ENCODE results near the gene DCTD.

DCTD gene

DNA sequence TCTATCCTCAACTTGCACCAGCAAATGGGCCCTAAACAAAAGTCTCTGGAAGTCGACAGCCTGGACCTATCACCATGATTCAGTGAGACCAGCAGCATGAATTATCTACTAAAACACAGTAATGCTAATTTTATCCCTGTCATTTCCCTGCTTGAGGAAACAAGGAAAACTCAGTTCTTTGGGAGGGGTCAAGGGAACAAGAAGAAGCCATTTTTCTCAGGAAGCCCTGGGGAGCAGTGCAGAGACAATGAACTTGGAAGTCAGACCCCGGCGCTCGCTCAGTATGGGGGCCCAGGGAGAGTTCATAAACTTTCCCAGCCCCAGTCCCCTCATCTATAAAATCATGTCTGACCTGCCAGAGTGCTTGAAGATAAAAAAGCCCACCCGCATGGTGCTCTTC lies 50.4 kb downstream of the DCTD start:
- no peak for DNase-seq

DNA sequence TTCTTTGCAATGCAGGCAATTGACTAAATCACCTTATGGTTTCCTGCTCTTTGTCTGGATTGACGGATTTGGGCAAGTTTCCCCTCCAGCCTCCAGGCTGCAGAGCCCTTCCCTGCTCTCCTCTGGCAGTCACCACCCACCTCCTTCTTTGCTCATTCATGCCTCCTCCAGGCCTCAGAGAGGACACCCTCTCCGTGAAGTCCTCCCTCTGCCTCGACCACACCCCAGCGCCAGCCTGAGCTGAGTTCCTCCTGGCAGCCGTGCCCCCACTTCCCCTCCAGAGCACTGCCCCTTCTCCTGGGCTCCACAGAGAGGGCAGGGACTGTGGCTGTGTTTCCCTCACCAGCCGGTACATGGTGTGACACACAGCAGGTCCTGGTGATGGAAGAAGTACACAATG lies 53.7 kb downstream of the DCTD start:
- DNase-seq = no peak

DNA sequence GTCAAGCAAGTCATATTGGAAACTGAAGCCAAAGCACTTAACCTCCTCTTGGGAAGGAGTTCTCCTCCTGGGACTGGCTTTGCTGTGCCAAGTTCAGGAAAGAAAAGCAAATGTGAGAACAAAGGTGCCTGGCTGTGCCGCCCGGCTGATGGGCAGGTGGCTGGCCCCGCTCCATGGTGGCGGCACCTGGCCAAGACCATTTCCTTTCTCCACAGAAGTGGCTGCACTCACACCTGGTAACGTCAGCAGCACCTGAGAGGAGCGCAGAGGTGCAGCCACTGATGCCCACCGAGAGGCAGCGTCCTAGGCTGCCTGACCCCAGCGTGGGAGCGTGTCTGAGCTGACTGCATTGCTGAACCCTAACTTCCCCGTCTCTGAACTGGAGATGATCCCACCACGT lies 54.3 kb downstream of the DCTD start:
- no peak for DNase-seq

DNA sequence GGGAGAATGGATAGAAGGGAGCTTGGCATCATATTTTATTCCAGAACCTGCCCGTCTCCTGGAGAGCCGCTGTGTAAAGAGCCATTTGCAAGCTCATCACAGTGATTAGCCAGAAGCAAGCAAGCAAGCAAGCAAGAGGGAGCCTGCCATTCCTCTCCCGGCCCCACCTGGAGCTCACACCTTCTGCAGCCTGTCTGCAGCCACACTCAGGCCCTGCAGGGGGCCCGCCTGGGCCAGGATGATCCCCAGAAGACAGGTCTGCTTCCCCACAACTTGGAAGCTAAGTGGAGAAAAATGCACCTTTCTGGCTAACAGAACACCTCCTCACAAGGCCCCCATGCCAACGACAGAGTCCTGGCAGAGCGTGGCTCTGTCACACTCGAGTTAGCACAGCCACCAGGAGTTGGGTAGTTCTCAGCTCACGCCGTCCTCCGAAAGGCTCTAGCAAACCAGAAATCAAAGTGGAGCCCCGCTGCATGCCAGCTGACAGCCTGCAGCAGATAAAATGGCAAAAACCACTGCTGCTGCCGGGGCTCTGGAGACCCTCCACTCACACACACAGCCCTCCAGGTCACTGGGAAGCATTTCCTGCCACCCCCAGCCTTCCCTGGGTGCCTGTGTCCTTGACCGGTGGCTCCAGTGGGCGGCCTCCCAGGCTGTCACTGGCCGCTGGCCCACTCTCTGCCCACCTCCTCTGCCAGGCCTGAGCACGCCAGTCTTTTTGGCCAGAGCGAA lies 54.9 kb downstream of the DCTD start:
- DNase-seq = no peak

DNA sequence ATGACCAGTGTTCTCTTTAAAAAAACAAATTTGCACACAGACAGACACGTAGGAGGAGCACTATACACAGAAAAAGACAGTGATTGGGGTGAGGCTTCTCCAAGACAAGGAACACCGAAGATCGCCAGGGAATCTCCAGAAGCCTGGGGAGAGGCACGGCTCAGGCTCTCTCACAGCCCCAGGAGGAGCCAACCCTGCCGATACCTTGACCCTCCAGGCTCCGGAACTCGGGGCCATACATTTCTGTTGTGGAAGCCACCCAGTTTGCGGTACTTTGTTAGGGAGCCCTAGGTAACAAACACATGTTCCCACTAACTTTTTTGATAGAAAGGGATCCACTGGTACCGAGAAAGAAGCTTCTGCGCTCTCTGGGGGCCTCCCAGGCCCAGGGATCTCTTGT lies 55.8 kb downstream of the DCTD start:
- DNase-seq = no peak

DNA sequence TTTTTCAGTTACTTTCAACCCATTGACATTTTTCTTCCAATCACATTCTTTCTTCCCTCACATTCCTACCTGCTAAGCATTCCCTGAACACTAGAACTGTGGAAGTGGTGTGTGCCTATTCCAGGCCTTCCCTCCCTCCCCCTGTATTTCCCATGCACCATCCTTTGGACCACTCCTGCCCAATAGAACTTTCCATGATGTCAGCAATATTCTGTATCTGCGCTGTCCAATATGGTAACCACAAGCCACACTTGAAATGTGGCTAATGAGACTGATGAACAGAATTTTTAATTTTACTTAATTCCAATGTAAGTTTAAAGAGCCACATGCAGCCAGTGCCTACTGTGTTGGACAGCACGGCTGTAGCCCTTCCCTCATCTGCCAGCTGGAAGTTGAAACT lies 57.5 kb downstream of the DCTD start:
- DNase-seq = no peak

GRCh38 chr4:182858711-182859110 lies 58.5 kb downstream of the DCTD start:
- no peak for DNase-seq

- DNase-seq = no peak
Observed at GRCh38 chr4:182856862-182857261, 60.3 kb downstream of the DCTD start.

- no peak for DNase-seq
Observed at GRCh38 chr4:182855877-182856276, 61.3 kb downstream of the DCTD start.

DNA sequence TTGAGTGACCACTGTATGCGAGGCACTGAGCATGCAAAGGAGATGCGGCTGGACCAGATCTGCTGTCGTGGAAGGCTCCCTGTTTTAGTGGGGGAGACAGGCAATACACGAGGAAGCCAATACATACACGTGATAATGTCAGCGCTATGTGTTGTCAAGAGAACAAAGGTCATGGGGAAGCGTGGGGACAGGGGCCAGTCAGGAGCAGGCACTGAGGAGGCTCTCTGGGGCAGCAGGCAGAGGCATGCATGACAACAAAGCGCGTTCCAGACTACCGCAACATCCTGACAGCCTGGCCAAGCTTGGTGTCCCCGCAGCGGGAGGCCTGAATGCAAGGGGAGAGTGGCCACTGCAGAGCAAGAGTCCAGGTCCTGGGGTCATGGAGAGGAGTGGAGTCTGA lies 61.9 kb downstream of the DCTD start:
- DNase-seq = no peak

GRCh38 chr4:182854466-182854865 lies 62.7 kb downstream of the DCTD start:
- no peak for DNase-seq

- DNase-seq = no peak
Observed at GRCh38 chr4:182853731-182854330, 63.4 kb downstream of the DCTD start.

DNA sequence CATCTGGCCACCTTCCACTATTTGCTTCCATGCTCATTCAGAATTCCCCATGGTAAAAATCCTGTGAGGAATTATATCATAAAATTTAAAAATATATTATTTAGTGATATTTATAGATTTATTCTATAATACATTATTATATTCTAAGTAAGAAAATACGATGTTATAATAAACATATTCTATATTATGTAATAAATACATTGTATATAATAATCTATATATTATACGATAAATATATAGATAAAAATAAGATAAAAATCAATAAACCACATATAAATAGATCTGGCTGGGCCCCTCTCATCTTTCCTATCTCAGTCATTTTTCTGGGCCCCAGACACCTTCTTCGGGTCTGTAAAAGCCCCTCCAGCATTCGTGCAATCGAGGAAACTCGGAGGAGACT lies 68.5 kb downstream of the DCTD start:
- no peak for DNase-seq

GRCh38 chr4:182847576-182848450 lies 69.4 kb downstream of the DCTD start:
- DNase-seq = no peak

DNA sequence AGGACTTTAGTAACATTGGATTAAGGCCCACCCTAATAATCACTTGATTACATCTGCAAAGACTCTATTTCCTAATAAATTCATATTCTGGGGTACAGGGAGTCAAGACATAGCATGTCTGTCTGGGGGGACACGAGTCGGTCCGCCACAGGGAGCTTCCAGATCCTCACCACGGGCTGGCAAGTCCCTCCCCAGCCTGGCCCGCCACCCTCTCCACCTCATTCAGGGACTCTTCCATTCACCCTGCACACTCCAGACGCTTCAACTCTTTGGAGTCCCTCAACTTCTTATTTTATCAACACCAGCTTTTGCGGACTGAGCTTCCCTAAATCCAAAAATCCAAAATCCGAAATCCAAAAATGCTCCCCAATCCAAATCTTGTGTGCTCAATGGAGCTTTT lies 71.2 kb downstream of the DCTD start:
- DNase-seq = no peak

GRCh38 chr4:182845618-182846017 lies 71.6 kb downstream of the DCTD start:
- DNase-seq = no peak

- DNase-seq = no peak
Observed at GRCh38 chr4:182843808-182844325, 73.3 kb downstream of the DCTD start.

DNA sequence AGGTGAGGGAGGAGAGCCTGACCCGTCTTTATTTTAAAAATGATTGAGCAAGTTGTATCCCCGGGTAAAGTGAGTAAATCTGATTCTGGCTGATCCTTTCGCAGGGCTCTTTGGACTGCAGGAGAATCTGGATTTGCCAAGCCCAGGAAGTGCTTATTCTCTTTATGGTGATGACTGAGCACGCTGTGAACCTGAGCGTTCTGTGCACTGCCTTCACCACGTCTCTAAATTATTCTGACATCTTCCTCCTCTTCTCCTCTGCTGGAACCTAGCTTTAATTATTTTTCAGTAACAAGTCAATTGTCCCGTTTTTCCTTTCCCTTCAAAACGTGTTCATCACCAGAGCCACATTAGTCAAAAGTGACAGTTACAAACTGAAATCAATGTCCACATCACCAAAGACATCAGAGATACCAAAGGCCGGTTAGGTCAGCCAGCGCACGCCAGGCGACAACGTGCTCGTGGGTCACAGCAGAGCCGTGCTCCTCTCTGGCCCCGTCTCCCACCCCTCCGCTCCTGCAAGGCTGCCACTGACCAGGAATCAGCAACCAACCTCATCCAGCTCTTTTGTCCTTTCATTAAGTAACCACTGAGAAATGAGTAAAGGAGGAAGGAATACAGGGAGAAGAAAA lies 74.3 kb downstream of the DCTD start:
- DNase-seq = no peak

DNA sequence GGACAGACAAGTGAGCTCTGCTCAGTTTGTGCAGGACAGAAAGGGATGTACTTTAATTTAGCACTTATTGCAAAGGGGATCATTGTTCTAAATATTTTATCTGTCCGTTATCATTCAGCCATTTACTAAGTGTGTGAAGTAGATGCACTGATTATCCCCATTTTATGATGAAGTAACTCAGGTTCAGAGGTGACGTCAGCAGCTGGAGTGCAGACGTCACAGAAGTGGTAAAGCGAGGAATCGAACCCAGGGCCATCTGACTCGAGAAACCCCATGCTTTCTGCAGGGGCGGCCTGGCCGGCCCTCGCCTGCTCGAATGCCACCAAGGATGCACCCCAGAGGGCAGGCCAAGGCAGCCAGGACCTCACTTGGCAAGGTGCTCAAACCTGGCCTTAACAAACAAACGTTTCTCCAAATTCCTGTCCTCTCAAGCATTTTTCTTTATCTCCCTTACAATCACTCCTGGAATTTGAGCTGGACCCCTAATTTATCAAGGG lies 75.0 kb downstream of the DCTD start:
- DNase-seq = no peak

DNA sequence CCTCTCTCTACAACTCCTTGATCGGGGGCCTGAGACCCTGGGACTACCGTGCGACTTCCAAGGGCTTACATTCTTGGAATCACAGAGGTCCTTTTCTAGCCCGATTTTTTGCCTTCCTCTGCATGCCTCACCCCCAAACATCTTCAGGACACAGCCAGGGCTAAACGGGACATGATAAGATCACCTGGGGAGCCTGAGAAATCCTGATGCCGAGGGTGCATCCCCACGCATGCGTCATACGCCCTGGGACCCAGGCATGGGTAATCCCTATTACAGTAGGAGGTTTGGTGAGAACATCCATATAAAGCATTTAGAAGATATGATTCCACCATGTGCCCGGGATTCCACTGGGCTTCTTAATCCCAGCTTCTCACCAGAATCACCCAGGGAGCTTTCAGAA lies 77.1 kb downstream of the DCTD start:
- no peak for DNase-seq

Data from effector CD8-positive, alpha-beta T cell (primary cell).